K562 (cell line): ENCODE results near the gene ACOT9. TPM values are rescaled to one million over a fixed set of nuclear protein-coding genes. Genes with fewer than 3 reads are reported as not detected.

ENCODE experiments used
- ATAC-seq: fragments of 200-7000 bp; cut with Tn5 transposase; 3 replicates; pipeline ENCODE4 v1.9.1; 2020; ENCODE audit warnings: moderate library complexity
- BruUV-seq: library from RNA; stranded (reverse); fragments of 400-500 nt; replicated peaks from 2 replicates; lab custom pipeline; 2021; lab: Mats Ljungman, UMichigan
- CTCF ChIA-PET: fragments of 300-600 bp; formaldehyde crosslinking; extraction: SDS; loops from one replicate; lab custom pipeline; 2021; ENCODE audit warnings: low intra/inter-chr PET ratio; lab: Yijun Ruan, JAX
- POLR2A ChIA-PET: fragments of 300-600, 350-650 bp; sonication (Branson Sonifier 250); formaldehyde crosslinking; extraction: SDS; loops from one replicate; lab custom pipeline; 2021; ENCODE audit warnings: antibody characterized with exemption, inconsistent platforms; lab: Yijun Ruan, JAX
- DNase-seq, 4 experiments: peaks; one replicate each; pipeline versions ENCODE4 v3.0.0 to v3.0.0-alpha.2; 2011 to 2018; ENCODE audit warnings: low spot score in 3 of 4, mixed read lengths in 3 of 4; ENCODE audit errors: extremely low read depth in 1 of 4
- FAIRE-seq: peaks from 2 replicates; lab custom pipeline; 2011; peaks lifted over from hg19 to GRCh38; lab: Jason Lieb, UNC
- H2AFZ ChIP-seq: 2 replicates; pipeline ENCODE4 v1.6.0; 2011; ENCODE audit warnings: low read depth, low read length, control low read depth, inconsistent platforms
- H3K27ac ChIP-seq: fragments of 200-600 bp; 3 replicates; pipeline ENCODE4 v1.8.0; 2011; ENCODE audit warnings: low read depth, mild to moderate bottlenecking, control low read depth, inconsistent platforms, low read length, moderate library complexity, mixed read lengths; ENCODE audit errors: extremely low read depth
- H3K27me3 ChIP-seq, 2 experiments: fragments of 300-600 bp in 1 of 2; 2 replicates in 1 of 2; 3 replicates in 1 of 2; pipeline versions ENCODE4 v1.6.0 to v1.8.0; 2011; ENCODE audit warnings: inconsistent platforms in 2 of 2, low read length in 2 of 2, mild to moderate bottlenecking in 1 of 2, mixed read lengths in 1 of 2, moderate library complexity in 1 of 2; ENCODE audit not compliant: control insufficient read depth in 2 of 2, insufficient read depth in 2 of 2
- H3K36me3 ChIP-seq: fragments of 300-600 bp; 3 replicates; pipeline ENCODE4 v1.8.0; 2011; ENCODE audit warnings: mild to moderate bottlenecking, low read length, inconsistent platforms; ENCODE audit not compliant: control insufficient read depth, insufficient read depth
- H3K4me1 ChIP-seq, 2 experiments: fragments of 200-600 bp in 1 of 2; replicated peaks in 1 of 2; 2 replicates in 1 of 2; 3 replicates in 1 of 2; pipeline versions ENCODE4 v1.5.1 to v1.8.0; 2011; ENCODE audit warnings: inconsistent platforms in 2 of 2, low read length in 2 of 2, mild to moderate bottlenecking in 1 of 2, mixed read lengths in 1 of 2, moderate library complexity in 1 of 2; ENCODE audit not compliant: control insufficient read depth in 2 of 2, insufficient read depth in 2 of 2
- H3K4me2 ChIP-seq: 2 replicates; pipeline ENCODE4 v1.6.1; 2011; ENCODE audit warnings: low read length, control low read depth, inconsistent platforms, mixed read lengths; ENCODE audit not compliant: insufficient read depth
- H3K4me3 ChIP-seq: fragments of 200-600 bp; sonication (generic), shearing (Covaris generic); 2 replicates; pipeline ENCODE4 v1.5.1; 2016; ENCODE audit warnings: control low read depth, inconsistent platforms
- H3K79me2 ChIP-seq: fragments of 200-600 bp; 3 replicates; pipeline ENCODE4 v1.8.0; 2011; ENCODE audit warnings: low read length, inconsistent platforms; ENCODE audit not compliant: control insufficient read depth, insufficient read depth
- H3K9ac ChIP-seq, 2 experiments: 2 replicates each; pipeline versions ENCODE4 v1.6.0 to v1.6.1; 2011; ENCODE audit warnings: low read depth in 2 of 2, low read length in 2 of 2, control low read depth in 1 of 2, inconsistent platforms in 1 of 2, mild to moderate bottlenecking in 1 of 2, mixed read lengths in 1 of 2; ENCODE audit not compliant: insufficient read depth in 1 of 2
- H3K9me1 ChIP-seq: one replicate; pipeline ENCODE4 v1.6.0; 2011; ENCODE audit warnings: inconsistent platforms, mild to moderate bottlenecking, low read length, moderate library complexity; ENCODE audit not compliant: control insufficient read depth, insufficient read depth
- H3K9me3 ChIP-seq: replicated peaks from 2 replicates; pipeline ENCODE4 v1.5.1; 2011; ENCODE audit warnings: low read depth, low read length, inconsistent platforms; ENCODE audit not compliant: control insufficient read depth, insufficient read depth
- H4K20me1 ChIP-seq: replicated peaks from 2 replicates; pipeline ENCODE4 v1.6.1; 2011; ENCODE audit warnings: low read length, inconsistent platforms, mixed read lengths; ENCODE audit not compliant: control insufficient read depth, insufficient read depth
- BRD4 ChIP-seq: fragments of 200-600 bp; sonication (generic); IDR thresholded peaks from 2 replicates; pipeline ENCODE4 v1.6.1; 2017; ENCODE audit warnings: inconsistent platforms
- DEAF1 ChIP-seq: fragments of 450-650 bp; formaldehyde crosslinking; IDR thresholded peaks from 2 replicates; pipeline ENCODE4 v1.4.0; 2020; ENCODE audit warnings: mild to moderate bottlenecking, moderate library complexity
- ETV6 ChIP-seq, 3 experiments: fragments of 150-350 bp in 1 of 3; sonication (generic) in 1 of 3; formaldehyde crosslinking in 1 of 3; IDR thresholded peaks; 2 replicates each; pipeline versions ENCODE4 v1.6.1 to v1.8.0; 2014 to 2022; ENCODE audit warnings: borderline replicate concordance in 2 of 3, low read depth in 2 of 3, antibody characterized with exemption in 1 of 3, low read length in 1 of 3, mild to moderate bottlenecking in 1 of 3, missing genetic modification reagents in 1 of 3
- EWSR1 ChIP-seq: fragments of 450-650 bp; IDR thresholded peaks from 2 replicates; pipeline ENCODE4 v1.6.1; 2018; ENCODE audit warnings: borderline replicate concordance, mild to moderate bottlenecking, low read depth, moderate library complexity; ENCODE audit not compliant: partially characterized antibody
- FOSL1 ChIP-seq: fragments of 200-800 bp; sonication (Bioruptor generic); conservative IDR thresholded peaks from 2 replicates; pipeline ENCODE4 v1.6.1; 2016; ENCODE audit warnings: missing genetic modification characterization, missing compliant biosample characterization
- MXI1 ChIP-seq: IDR thresholded peaks from 2 replicates; pipeline ENCODE4 v1.6.1; 2011; ENCODE audit warnings: low read depth, mild to moderate bottlenecking, improper control_type of control experiment, low read length
- NONO ChIP-seq, 2 experiments: fragments of 200-400 bp in 1 of 2; fragments of 450-650 bp in 1 of 2; formaldehyde crosslinking in 1 of 2; IDR thresholded peaks; 2 replicates each; pipeline ENCODE4 v1.6.1; 2017; ENCODE audit warnings: low read depth in 2 of 2, mild to moderate bottlenecking in 2 of 2, moderate library complexity in 2 of 2, low read length in 1 of 2
- NR2F6 ChIP-seq: fragments of 450-650 bp; formaldehyde crosslinking; IDR thresholded peaks from 2 replicates; pipeline ENCODE4 v1.4.0; 2020; ENCODE audit warnings: mild to moderate bottlenecking
- SAP30 ChIP-seq: fragments of 200-600 bp; sonication (generic); IDR thresholded peaks from 2 replicates; pipeline ENCODE4 v1.6.1; 2012; ENCODE audit warnings: borderline replicate concordance, low read depth, mild to moderate bottlenecking, moderate library complexity, low read length, control low read depth, inconsistent platforms; ENCODE audit not compliant: insufficient read depth, poor library complexity, severe bottlenecking
- SIRT6 ChIP-seq: IDR thresholded peaks from one replicate; pipeline ENCODE4 v1.6.1; 2012; ENCODE audit warnings: low read depth, mild to moderate bottlenecking, control low read depth, inconsistent platforms, low read length, moderate library complexity
- SMARCB1 ChIP-seq: IDR thresholded peaks from 2 replicates; pipeline ENCODE4 v1.6.1; 2011; ENCODE audit warnings: improper control_type of control experiment, low read depth; ENCODE audit not compliant: insufficient read length
- SUPT5H ChIP-seq: fragments of 450-650 bp; IDR thresholded peaks from 2 replicates; pipeline ENCODE4 v1.6.1; 2016
- ZBTB34 ChIP-seq: fragments of 250-450 bp; sonication (Bioruptor Pico); IDR thresholded peaks from 2 replicates; pipeline ENCODE4 v1.8.0; 2021; ENCODE audit warnings: mild to moderate bottlenecking, moderate library complexity
- ZNF212 ChIP-seq: fragments of 450-650 bp; formaldehyde crosslinking; IDR thresholded peaks from 2 replicates; pipeline ENCODE4 v1.4.0; 2020; ENCODE audit warnings: mild to moderate bottlenecking
- WGBS: fragments of 100-300 bp; shearing (Covaris generic); methylation state at CpG from one replicate; pipeline ENCODE4 v1.1.6; 2016; ENCODE audit warnings: low coverage, mixed read lengths; ENCODE audit not compliant: insufficient coverage; ENCODE audit errors: missing lambda C conversion rate; 5-methylcytosine and 5-hydroxymethylcytosine counted together
- in situ Hi-C: fragments of 300-500 bp; cut with MboI; formaldehyde crosslinking; loops from 4 replicates; pipeline ENCODE4 v1.15.0; 2018; ENCODE audit warnings: inconsistent platforms, mixed read lengths
- intact Hi-C: fragments of 100-400 bp; cut with micrococcal nuclease; formaldehyde crosslinking; loops from 2 replicates; pipeline ENCODE4 v1.14.2; 2022
- polyA plus RNA-seq, 8 experiments: library from polyadenylated mRNA; depleted of rRNA in 4 of 8; stranded (reverse) in 5 of 8; unstranded in 3 of 8; fragments of >200 nt; fragmentation: Nextera tagmentation in 2 of 8; fragmentation: Illumina TruSeq in 1 of 8; extraction: Ambion mirVana in 2 of 8; extraction: Trizol in 1 of 8; gene quantifications; 2 replicates each; pipeline versions ENCODE4 v1.2.1 to v1.2.3, GENCODE V29; 2011 to 2014; ENCODE audit warnings: inconsistent platforms in 1 of 8, missing spikeins in 1 of 8
- total RNA-seq, 7 experiments: library from RNA; depleted of rRNA in 6 of 7; stranded (reverse); fragments of >200 nt in 6 of 7; fragmentation: Illumina TruSeq in 2 of 7; extraction: Trizol in 2 of 7; gene quantifications; 2 replicates each; pipeline versions ENCODE4 v1.2.1 to v1.2.3, GENCODE V29; 2011 to 2021; ENCODE audit warnings: low replicate concordance in 1 of 7

The ACOT9 gene
- total and polyA plus RNA-seq, 9 of the 15 experiments (the other 6 are each of a cell fraction or from before 2014, with no cell fraction given), result 31.2 to 80.9 (median 45.3) TPM

GRCh38 chrX:23783589-23784469 lies 40.8 kb upstream of the ACOT9 start:
- peaks cover 10 to 11% of the 10 kb centered on the region in 2 experiments; a peak in 3 of 5 replicates for H3K4me1 ChIP-seq
- H4K20me1 ChIP-seq, result no peaks in the 10 kb centered on the region
- 10% methylated on average over 19 of the region's 21 CpGs for WGBS
- H3K27me3 ChIP-seq, result no peaks in the 10 kb centered on the region
- peak overlapping the region; percentile 67 to 94 for H3K9ac ChIP-seq
- H3K79me2 ChIP-seq, result peaks cover 20% of the 10 kb centered on the region
- DNase-seq (peak in 2 of 4 experiments; percentile 11 to 28), FAIRE-seq (no peak), ATAC-seq (peak; percentile 3)
- POLR2A ChIA-PET, result interaction anchor here (0.6 to 2.7 kb wide), 19 partner anchors 9 to 323 kb away, joined by 3 to 21 read pairs (median 3); partner anchors contain the start of gene EIF2S3
- in situ Hi-C loops (loop anchor here (5.0 kb wide), 1 partner anchor 118 kb away; no protein-coding TSS in a partner anchor), intact Hi-C loops (loop anchor here (1.0 to 5.0 kb wide), 6 partner anchors 42 to 271 kb away; partner anchors contain the start of genes ACOT9 and EIF2S3)
- H3K36me3 ChIP-seq, result peaks cover 17% of the 10 kb centered on the region
- H3K4me3 ChIP-seq, result peak overlapping the region; percentile 69
- H2AFZ ChIP-seq, result 0 out of 2 replicates have a peak overlapping the region, but pooled peaks have one; percentile 28
- H3K4me2 ChIP-seq, result peak overlapping the region; percentile 87
- H3K9me1 ChIP-seq, result no peaks in the 10 kb centered on the region
- H3K9me3 ChIP-seq, result no peaks in the 10 kb centered on the region
- CTCF ChIA-PET, result interaction anchor here (1.7 to 4.0 kb wide), 2 partner anchors 28 to 118 kb away, joined by 9 to 32 read pairs; no protein-coding TSS in a partner anchor
- H3K27ac ChIP-seq, result peak overlapping the region; percentile 61
- TSS peak; percentile 66 for BruUV-seq
- TF ChIP-seq SUPT5H (no peak), EWSR1 (no peak), SIRT6 (no peak), BRD4 (no peak), ZBTB34 (CRISPR knock-in tag) (no peak), DEAF1 (CRISPR knock-in tag) (no peak), SMARCB1 (no peak), FOSL1 (tag) (no peak), NR2F6 (CRISPR knock-in tag) (no peak), NONO (IDR thresholded peaks at IDR 0.05; ENCODE audit: low read depth in 2 of 2, low read length in 1 of 2) (no peak), SAP30 (no peak), ZNF212 (CRISPR knock-in tag) (no peak), ETV6 (IDR thresholded peaks at IDR 0.05; ENCODE audit: borderline replicate concordance in 1 of 2, low read depth in 2 of 2, low read length in 1 of 2) (no peak), ETV6 (CRISPR knock-in tag; IDR thresholded peaks at IDR 0.05; ENCODE audit: borderline replicate concordance) (no peak), MXI1 (no peak)
